ENCODE measurements around the gene ANTKMT.

ANTKMT gene

DNA sequence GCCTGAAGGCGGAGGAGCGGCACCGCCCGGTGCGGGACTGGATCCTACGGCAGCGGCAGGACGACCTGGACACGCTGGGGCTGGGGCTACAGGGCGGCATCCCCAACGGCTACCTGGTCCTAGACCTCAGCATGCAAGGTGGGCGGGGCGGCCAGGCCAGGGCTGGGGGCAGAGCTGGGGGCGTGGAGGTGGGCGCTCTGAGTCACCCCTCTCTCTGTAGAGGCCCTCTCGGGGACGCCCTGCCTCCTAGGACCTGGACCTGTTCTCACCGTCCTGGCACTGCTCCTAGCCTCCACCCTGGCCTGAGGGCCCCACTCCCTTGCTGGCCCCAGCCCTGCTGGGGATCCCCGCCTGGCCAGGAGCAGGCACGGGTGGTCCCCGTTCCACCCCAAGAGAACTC lies 47.5 kb downstream of the ANTKMT start:
- H3K9me3 ChIP-seq (replicated peaks in 1 of 2; ENCODE audit: control insufficient read depth in 2 of 2, insufficient read depth in 1 of 2, low read depth in 1 of 2, low read length in 2 of 2): no peaks in the 10 kb centered on the region
- peaks cover 0 to under 1% (median 0%) of the 10 kb centered on the region in 3 experiments for H3K27me3 ChIP-seq (ENCODE audit: control insufficient read depth in 3 of 3, insufficient read depth in 3 of 3, low read depth in 1 of 3, low read length in 3 of 3)
- no peak overlapping the region for H2AFZ ChIP-seq (ENCODE audit: low read length)
- H3K23ac ChIP-seq (ENCODE audit: low read depth, low read length, poor library complexity): peak overlapping the region; percentile 43
- no peaks in the 10 kb centered on the region for H3K36me3 ChIP-seq (replicated peaks in 1 of 2; ENCODE audit: control insufficient read depth in 2 of 2, insufficient read depth in 2 of 2, low read length in 2 of 2)
- H2BK12ac ChIP-seq (ENCODE audit: low read length): peak overlapping the region; percentile 97
- H4K91ac ChIP-seq (ENCODE audit: low read depth, low read length, poor library complexity): no peak overlapping the region
- peak overlapping the region; percentile 94 for H3K18ac ChIP-seq (ENCODE audit: low read length)
- peak overlapping the region; percentile 88 for H2BK5ac ChIP-seq (ENCODE audit: low read length)
- WGBS, 2 donors (ENCODE audit: extremely low coverage in 2 of 2, insufficient read length in 2 of 2, insufficient replicate concordance in 1 of 2): no CpG with 5 or more reads among the region's 21 CpGs
- peaks cover 3% of the 10 kb centered on the region for H3K79me1 ChIP-seq (ENCODE audit: low read depth, low read length)
- H3K4me2 ChIP-seq (ENCODE audit: insufficient read depth, low read length, poor library complexity, severe bottlenecking): no peak overlapping the region
- H3K27ac ChIP-seq (replicated peaks; ENCODE audit: low read length): no peak overlapping the region
- peaks cover 0 to 10% of the 10 kb centered on the region in 2 donors for H3K4me1 ChIP-seq (ENCODE audit: control insufficient read depth in 2 of 2, insufficient read depth in 1 of 2, low read depth in 1 of 2, low read length in 2 of 2)
- H4K8ac ChIP-seq (ENCODE audit: low read depth, low read length): peak overlapping the region; percentile 3
- peak overlapping the region; percentile 97 for H2AK5ac ChIP-seq (ENCODE audit: low read depth, low read length)
- H3K4me3 ChIP-seq (ENCODE audit: low read length in 2 of 2): no peak overlapping the region
- peak overlapping the region; percentile 70 for H3K9ac ChIP-seq (ENCODE audit: low read depth, low read length, poor library complexity)
- H3K14ac ChIP-seq (ENCODE audit: low read length): no peak overlapping the region
- DNase-seq (ENCODE audit: low spot score): no peak
- peak overlapping the region; percentile 53 for H3K4ac ChIP-seq (ENCODE audit: low read length)
- H2BK15ac ChIP-seq (ENCODE audit: low read length): peak overlapping the region; percentile 89
- peak overlapping the region; percentile 67 for H2BK120ac ChIP-seq (ENCODE audit: low read depth, low read length)

DNA sequence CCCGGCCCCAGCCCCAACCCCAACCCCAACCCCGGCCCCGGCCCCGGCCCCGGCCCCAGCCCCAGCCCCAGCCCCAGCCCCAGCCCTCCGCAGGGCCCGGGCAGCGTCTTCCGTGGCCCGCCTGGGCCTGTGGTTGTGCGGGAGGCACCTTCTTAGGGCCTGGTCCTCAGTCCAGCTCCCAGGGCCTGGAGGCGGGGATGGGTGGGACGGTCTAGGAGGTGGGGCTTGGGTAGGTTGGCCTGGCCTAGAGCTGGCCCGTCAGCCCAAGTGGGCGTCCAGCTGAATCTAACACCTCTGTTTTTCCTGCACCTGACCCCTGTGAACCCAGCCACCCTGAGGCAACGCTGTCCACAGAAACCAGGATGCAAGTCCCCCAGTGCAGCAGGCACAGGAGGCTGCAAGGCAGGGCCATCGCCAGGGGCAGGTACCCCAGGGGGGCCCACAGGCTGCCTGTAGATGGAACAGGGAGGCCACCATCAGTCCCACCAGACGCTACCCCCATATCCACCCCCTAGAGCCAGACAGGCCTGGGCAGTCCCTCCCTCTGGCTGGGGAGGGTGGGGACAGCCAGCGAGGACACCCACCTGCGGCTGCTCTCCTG lies 48.3 kb downstream of the ANTKMT start:
- Histone ChIP-seq H4K91ac (ENCODE audit: low read depth, low read length, poor library complexity) (no peak overlapping the region), H2AFZ (ENCODE audit: low read length) (no peak overlapping the region), H3K27ac (replicated peaks; ENCODE audit: low read length) (peak overlapping the region; percentile 28), H2BK120ac (ENCODE audit: low read depth, low read length) (no peak overlapping the region), H3K4me2 (ENCODE audit: insufficient read depth, low read length, poor library complexity, severe bottlenecking) (peak overlapping the region; percentile 2), H2BK12ac (ENCODE audit: low read length) (no peak overlapping the region), H3K36me3 (replicated peaks in 1 of 2; ENCODE audit: control insufficient read depth in 2 of 2, insufficient read depth in 2 of 2, low read length in 2 of 2) (no peaks in the 10 kb centered on the region), H3K4me3 (ENCODE audit: low read length in 2 of 2) (no peak overlapping the region), H3K9me3 (replicated peaks in 1 of 2; ENCODE audit: control insufficient read depth in 2 of 2, insufficient read depth in 1 of 2, low read depth in 1 of 2, low read length in 2 of 2) (no peaks in the 10 kb centered on the region), H2BK15ac (ENCODE audit: low read length) (peak overlapping the region; percentile 23), H3K14ac (ENCODE audit: low read length) (no peak overlapping the region), H3K4ac (ENCODE audit: low read length) (no peak overlapping the region), H3K79me1 (ENCODE audit: low read depth, low read length) (peaks cover 3% of the 10 kb centered on the region), H3K18ac (ENCODE audit: low read length) (peak overlapping the region; percentile 78), H3K27me3 (ENCODE audit: control insufficient read depth in 3 of 3, insufficient read depth in 3 of 3, low read depth in 1 of 3, low read length in 3 of 3) (no peaks in the 10 kb centered on the region), H2BK5ac (ENCODE audit: low read length) (peak overlapping the region; percentile 35), H4K8ac (ENCODE audit: low read depth, low read length) (no peak overlapping the region), H3K9ac (ENCODE audit: low read depth, low read length, poor library complexity) (peak overlapping the region; percentile 24), H3K4me1 (ENCODE audit: control insufficient read depth in 2 of 2, insufficient read depth in 1 of 2, low read depth in 1 of 2, low read length in 2 of 2) (peaks cover 0 to 10% of the 10 kb centered on the region in 2 donors), H3K23ac (ENCODE audit: low read depth, low read length, poor library complexity) (no peak overlapping the region), H2AK5ac (ENCODE audit: low read depth, low read length) (peak overlapping the region; percentile 97)
- DNase-seq (ENCODE audit: low spot score): peak; percentile 24
- no CpG with 5 or more reads among the region's 20 CpGs for whole genome bisulfite sequencing, 2 donors (ENCODE audit: extremely low coverage in 2 of 2, insufficient read length in 2 of 2, insufficient replicate concordance in 1 of 2)

DNA sequence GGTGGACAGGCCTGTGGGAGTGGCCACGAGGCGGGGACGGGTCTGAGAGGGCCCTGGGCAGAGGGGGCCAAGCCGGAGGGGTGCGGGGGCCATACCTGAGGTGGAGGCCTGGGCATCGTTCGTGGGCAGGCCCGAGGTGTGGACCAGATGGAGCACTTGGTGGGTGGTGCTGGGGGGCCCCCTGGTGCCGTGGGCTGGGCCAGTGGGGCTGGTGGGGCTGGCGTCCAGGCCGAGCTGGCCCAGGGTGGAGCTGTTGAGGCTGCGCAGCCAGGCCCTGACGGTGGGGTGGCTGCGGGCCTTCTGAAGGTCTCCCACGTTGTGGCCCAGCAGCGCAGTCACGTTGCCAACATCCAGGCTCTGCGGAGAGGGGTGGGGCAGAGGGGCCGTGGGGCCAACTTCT lies 49.0 kb downstream of the ANTKMT start:
- H3K4me1 ChIP-seq (ENCODE audit: control insufficient read depth in 2 of 2, insufficient read depth in 1 of 2, low read depth in 1 of 2, low read length in 2 of 2): peaks cover 0 to 10% of the 10 kb centered on the region in 2 donors
- no peak overlapping the region for H3K14ac ChIP-seq (ENCODE audit: low read length)
- no peak overlapping the region for H3K4ac ChIP-seq (ENCODE audit: low read length)
- H3K18ac ChIP-seq (ENCODE audit: low read length): peak overlapping the region; percentile 78
- H2AK5ac ChIP-seq (ENCODE audit: low read depth, low read length): peak overlapping the region; percentile 25
- H4K8ac ChIP-seq (ENCODE audit: low read depth, low read length): no peak overlapping the region
- no peak overlapping the region for H2AFZ ChIP-seq (ENCODE audit: low read length)
- H2BK15ac ChIP-seq (ENCODE audit: low read length): peak overlapping the region; percentile 23
- no peak overlapping the region for H2BK120ac ChIP-seq (ENCODE audit: low read depth, low read length)
- peak overlapping the region; percentile 0 for H3K9ac ChIP-seq (ENCODE audit: low read depth, low read length, poor library complexity)
- H3K79me1 ChIP-seq (ENCODE audit: low read depth, low read length): peaks cover 3% of the 10 kb centered on the region
- no CpG with 5 or more reads among the region's 19 CpGs for WGBS, 2 donors (ENCODE audit: extremely low coverage in 2 of 2, insufficient read length in 2 of 2, insufficient replicate concordance in 1 of 2)
- no peak for DNase-seq (ENCODE audit: low spot score)
- H3K4me2 ChIP-seq (ENCODE audit: insufficient read depth, low read length, poor library complexity, severe bottlenecking): no peak overlapping the region
- no peak overlapping the region for H3K23ac ChIP-seq (ENCODE audit: low read depth, low read length, poor library complexity)
- H2BK5ac ChIP-seq (ENCODE audit: low read length): peak overlapping the region; percentile 35
- no peaks in the 10 kb centered on the region for H3K36me3 ChIP-seq (replicated peaks in 1 of 2; ENCODE audit: control insufficient read depth in 2 of 2, insufficient read depth in 2 of 2, low read length in 2 of 2)
- no peak overlapping the region for H3K4me3 ChIP-seq (ENCODE audit: low read length in 2 of 2)
- H3K27ac ChIP-seq (replicated peaks; ENCODE audit: low read length): no peak overlapping the region
- H3K9me3 ChIP-seq (replicated peaks in 1 of 2; ENCODE audit: control insufficient read depth in 2 of 2, insufficient read depth in 1 of 2, low read depth in 1 of 2, low read length in 2 of 2): no peaks in the 10 kb centered on the region
- peak overlapping the region; percentile 30 for H4K91ac ChIP-seq (ENCODE audit: low read depth, low read length, poor library complexity)
- no peaks in the 10 kb centered on the region for H3K27me3 ChIP-seq (ENCODE audit: control insufficient read depth in 3 of 3, insufficient read depth in 3 of 3, low read depth in 1 of 3, low read length in 3 of 3)
- H2BK12ac ChIP-seq (ENCODE audit: low read length): no peak overlapping the region

GRCh38 chr16:770411-770810 lies 49.5 kb downstream of the ANTKMT start:
- Histone ChIP-seq H3K18ac (ENCODE audit: low read length) (no peak overlapping the region), H3K9ac (ENCODE audit: low read depth, low read length, poor library complexity) (no peak overlapping the region), H3K4me3 (ENCODE audit: low read length in 2 of 2) (no peak overlapping the region), H3K9me3 (replicated peaks in 1 of 2; ENCODE audit: control insufficient read depth in 2 of 2, insufficient read depth in 1 of 2, low read depth in 1 of 2, low read length in 2 of 2) (no peaks in the 10 kb centered on the region), H3K4me1 (ENCODE audit: control insufficient read depth in 2 of 2, insufficient read depth in 1 of 2, low read depth in 1 of 2, low read length in 2 of 2) (peaks cover 0 to 10% of the 10 kb centered on the region in 2 donors), H2BK5ac (ENCODE audit: low read length) (peak overlapping the region; percentile 35), H2AFZ (ENCODE audit: low read length) (no peak overlapping the region), H3K23ac (ENCODE audit: low read depth, low read length, poor library complexity) (no peak overlapping the region), H4K8ac (ENCODE audit: low read depth, low read length) (no peak overlapping the region), H2AK5ac (ENCODE audit: low read depth, low read length) (peak overlapping the region; percentile 25), H3K36me3 (replicated peaks in 1 of 2; ENCODE audit: control insufficient read depth in 2 of 2, insufficient read depth in 2 of 2, low read length in 2 of 2) (no peaks in the 10 kb centered on the region), H3K27ac (replicated peaks; ENCODE audit: low read length) (no peak overlapping the region), H2BK120ac (ENCODE audit: low read depth, low read length) (no peak overlapping the region), H3K4ac (ENCODE audit: low read length) (no peak overlapping the region), H3K14ac (ENCODE audit: low read length) (no peak overlapping the region), H3K79me1 (ENCODE audit: low read depth, low read length) (peaks cover 3% of the 10 kb centered on the region), H3K27me3 (ENCODE audit: control insufficient read depth in 3 of 3, insufficient read depth in 3 of 3, low read depth in 1 of 3, low read length in 3 of 3) (peaks cover 0 to 1% (median 0%) of the 10 kb centered on the region in 3 experiments), H2BK12ac (ENCODE audit: low read length) (no peak overlapping the region), H4K91ac (ENCODE audit: low read depth, low read length, poor library complexity) (peak overlapping the region; percentile 30), H2BK15ac (ENCODE audit: low read length) (no peak overlapping the region), H3K4me2 (ENCODE audit: insufficient read depth, low read length, poor library complexity, severe bottlenecking) (no peak overlapping the region)
- no CpG with 5 or more reads among the region's 13 CpGs for WGBS, 2 donors (ENCODE audit: extremely low coverage in 2 of 2, insufficient read length in 2 of 2, insufficient replicate concordance in 1 of 2)
- DNase-seq (ENCODE audit: low spot score): no peak
